ENCODE data around the gene TGFBR1. TPM values are rescaled to one million over a fixed set of nuclear protein-coding genes. Genes with fewer than 3 reads are reported as not detected.

Gene TGFBR1
- total RNA-seq, 2 experiments from 2014 or later: 12.9 to 14.6 TPM

GRCh38 chr9:99074902-99075245 lies 30.0 kb upstream of the TGFBR1 start:
- ATAC-seq (ENCODE audit: poor library complexity) (no peak), DNase-seq (no peak)
- Mint-ChIP-seq H3K27ac (no peak overlapping the region), H3K27me3 (no peaks in the 10 kb centered on the region), H3K4me3 (no peak overlapping the region), H3K36me3 (ENCODE audit: low read depth) (no peaks in the 10 kb centered on the region), H3K9me3 (no peaks in the 10 kb centered on the region), H3K4me1 (ENCODE audit: low read depth) (peaks cover 74% of the 10 kb centered on the region)
- no peaks in the 10 kb centered on the region for H3K27me3 ChIP-seq (ENCODE audit: control insufficient read depth in 1 of 2, insufficient read depth in 2 of 2, low read length in 2 of 2)
- no peak for TF ChIP-seq CTCF (IDR thresholded peaks at IDR 0.05)
- H3K4me3 ChIP-seq (ENCODE audit: low read length): no peak overlapping the region
- intact Hi-C loops (cut with DNase I, micrococcal nuclease): loop anchor here in 1 of 2 experiments (2.0 kb wide), 1 partner anchor 14 kb away; no protein-coding TSS in a partner anchor
- no peaks in the 10 kb centered on the region for H3K36me3 ChIP-seq (ENCODE audit: insufficient read depth, low read length)
- no peak overlapping the region for H3K27ac ChIP-seq (ENCODE audit: low read depth in 1 of 2, low read length in 2 of 2)
- ChIA-PET CTCF (no interaction called here), POLR2A (interaction anchor here (1.2 to 3.0 kb wide), 2 partner anchors 16 to 39 kb away, joined by 4 to 38 read pairs; no protein-coding TSS in a partner anchor)
- H3K4me1 ChIP-seq (ENCODE audit: insufficient read depth, low read length): peaks cover 43% of the 10 kb centered on the region
- H3K9me3 ChIP-seq (ENCODE audit: control insufficient read depth in 1 of 2, insufficient read depth in 1 of 2, low read length in 2 of 2): no peaks in the 10 kb centered on the region

- DNase-seq (no peak), ATAC-seq (ENCODE audit: poor library complexity) (no peak)
- TF ChIP-seq CTCF (IDR thresholded peaks at IDR 0.05): no peak
- Mint-ChIP-seq H3K4me1 (ENCODE audit: low read depth) (peaks cover 69% of the 10 kb centered on the region), H3K4me3 (no peak overlapping the region), H3K27me3 (no peaks in the 10 kb centered on the region), H3K27ac (no peak overlapping the region), H3K36me3 (ENCODE audit: low read depth) (no peaks in the 10 kb centered on the region), H3K9me3 (no peaks in the 10 kb centered on the region)
- Histone ChIP-seq H3K36me3 (ENCODE audit: insufficient read depth, low read length) (no peaks in the 10 kb centered on the region), H3K27ac (ENCODE audit: low read depth in 1 of 2, low read length in 2 of 2) (peak overlapping the region in 1 of 2 donors; percentile 42), H3K4me1 (ENCODE audit: insufficient read depth, low read length) (peaks cover 43% of the 10 kb centered on the region), H3K9me3 (ENCODE audit: control insufficient read depth in 1 of 2, insufficient read depth in 1 of 2, low read length in 2 of 2) (no peaks in the 10 kb centered on the region), H3K27me3 (ENCODE audit: control insufficient read depth in 1 of 2, insufficient read depth in 2 of 2, low read length in 2 of 2) (no peaks in the 10 kb centered on the region), H3K4me3 (ENCODE audit: low read length) (no peak overlapping the region)
- intact Hi-C loops (cut with DNase I, micrococcal nuclease): loop anchor here in 1 of 2 experiments (2.0 kb wide), 1 partner anchor 15 kb away; no protein-coding TSS in a partner anchor
- CTCF ChIA-PET: no interaction called here
- POLR2A ChIA-PET: interaction anchor here (0.6 to 3.0 kb wide), 7 partner anchors 10 to 53 kb away, joined by 3 to 38 read pairs (median 4); partner anchors contain the start of gene TGFBR1
Measured at GRCh38 chr9:99075246-99075912, 29.5 kb upstream of the TGFBR1 start.

DNA sequence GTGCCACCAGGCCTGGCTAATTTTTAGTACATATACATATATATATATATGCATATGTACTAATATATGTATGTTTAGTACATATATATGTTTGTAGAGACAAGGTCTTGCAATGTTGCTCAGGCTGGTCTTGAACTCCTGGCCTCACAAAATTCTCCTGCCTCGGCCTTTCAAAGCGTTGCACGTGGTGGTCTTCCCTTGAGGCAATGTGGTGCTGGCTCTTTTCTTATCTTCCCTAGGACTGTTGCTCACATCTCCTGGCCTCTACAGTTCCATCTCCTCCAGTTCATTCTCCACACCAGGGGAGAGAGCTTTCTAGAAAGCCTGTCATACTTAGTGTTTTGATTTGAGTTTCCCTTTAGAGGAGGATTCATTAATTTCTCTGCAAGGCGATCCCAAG lies 28.9 kb upstream of the TGFBR1 start:
- Histone ChIP-seq H3K4me3 (ENCODE audit: low read length) (no peak overlapping the region), H3K27ac (ENCODE audit: low read depth in 1 of 2, low read length in 2 of 2) (peak overlapping the region in 1 of 2 donors; percentile 64), H3K36me3 (ENCODE audit: insufficient read depth, low read length) (no peaks in the 10 kb centered on the region), H3K4me1 (ENCODE audit: insufficient read depth, low read length) (peaks cover 43% of the 10 kb centered on the region), H3K27me3 (ENCODE audit: control insufficient read depth in 1 of 2, insufficient read depth in 2 of 2, low read length in 2 of 2) (no peaks in the 10 kb centered on the region), H3K9me3 (ENCODE audit: control insufficient read depth in 1 of 2, insufficient read depth in 1 of 2, low read length in 2 of 2) (no peaks in the 10 kb centered on the region)
- Mint-ChIP-seq H3K36me3 (ENCODE audit: low read depth) (no peaks in the 10 kb centered on the region), H3K4me1 (ENCODE audit: low read depth) (peaks cover 66% of the 10 kb centered on the region), H3K9me3 (no peaks in the 10 kb centered on the region), H3K4me3 (no peak overlapping the region), H3K27ac (peak overlapping the region; percentile 68), H3K27me3 (no peaks in the 10 kb centered on the region)
- no peak for TF ChIP-seq CTCF (IDR thresholded peaks at IDR 0.05)
- peak; percentile 13 for ATAC-seq (ENCODE audit: poor library complexity)
- intact Hi-C loops (cut with DNase I, micrococcal nuclease): loop anchor here in 1 of 2 experiments (2.0 kb wide), 2 partner anchors 17 to 29 kb away; partner anchors contain the start of gene TGFBR1
- CTCF ChIA-PET: no interaction called here
- POLR2A ChIA-PET: interaction anchor here (1.0 to 3.0 kb wide), 7 partner anchors 9 to 62 kb away, joined by 3 to 38 read pairs (median 4); partner anchors contain the start of gene TGFBR1
- no peak for DNase-seq
